K562 (cell line): Measurements from ENCODE around the gene RIPOR1. TPM values are rescaled to one million over a fixed set of nuclear protein-coding genes. Genes with fewer than 3 reads are reported as not detected.

Experiments used
- ATF6 ChIP-seq: sonication (generic); formaldehyde crosslinking; IDR thresholded peaks from 2 replicates; pipeline ENCODE4 v1.4.0; 2020; ENCODE audit warnings: mild to moderate bottlenecking, missing genetic modification reagents
- ATF7 ChIP-seq: fragments of 450-650 bp; IDR thresholded peaks from 2 replicates; pipeline ENCODE4 v1.7.1; 2014; ENCODE audit warnings: mild to moderate bottlenecking, moderate library complexity
- BRD4 ChIP-seq: fragments of 200-600 bp; sonication (generic); IDR thresholded peaks from 2 replicates; pipeline ENCODE4 v1.6.1; 2017; ENCODE audit warnings: inconsistent platforms
- DDX20 ChIP-seq: fragments of 450-650 bp; IDR thresholded peaks from 2 replicates; pipeline ENCODE4 v1.6.1; 2016; ENCODE audit warnings: missing genetic modification characterization, low read depth, mild to moderate bottlenecking, missing compliant biosample characterization, moderate library complexity
- DNMT1 ChIP-seq: fragments of 450-650 bp; IDR thresholded peaks from 2 replicates; pipeline ENCODE4 v1.6.1; 2016; ENCODE audit warnings: antibody characterized with exemption, mild to moderate bottlenecking
- MAZ ChIP-seq, 2 experiments: fragments of 450-650 bp in 1 of 2; sonication (generic) in 1 of 2; formaldehyde crosslinking; IDR thresholded peaks in 1 of 2; conservative IDR thresholded peaks in 1 of 2; 2 replicates each; pipeline versions ENCODE4 v1.4.0 to v1.5.0; 2020; ENCODE audit warnings: mild to moderate bottlenecking in 1 of 2, missing genetic modification reagents in 1 of 2
- MTA2 ChIP-seq: fragments of 450-650 bp; IDR thresholded peaks from 2 replicates; pipeline ENCODE4 v1.6.1; 2016; ENCODE audit warnings: low read depth
- NR1H2 ChIP-seq: sonication (generic); formaldehyde crosslinking; IDR thresholded peaks from 2 replicates; pipeline ENCODE4 v1.4.0; 2020; ENCODE audit warnings: mild to moderate bottlenecking, missing genetic modification reagents
- PHF8 ChIP-seq: fragments of 200-600 bp; sonication (generic); IDR thresholded peaks from 2 replicates; pipeline ENCODE4 v1.6.1; 2012; ENCODE audit warnings: mixed run types, mild to moderate bottlenecking, inconsistent platforms, low read length, moderate library complexity, borderline replicate concordance
- SETDB1 ChIP-seq: IDR thresholded peaks from one replicate; pipeline ENCODE4 v1.6.1; 2012; ENCODE audit warnings: low read length, control low read depth, inconsistent platforms
- SRSF1 ChIP-seq: fragments of 200-400 bp; formaldehyde crosslinking; IDR thresholded peaks from 2 replicates; pipeline ENCODE4 v1.6.1; 2017; ENCODE audit warnings: mild to moderate bottlenecking, low read depth, low read length, moderate library complexity
- TARDBP ChIP-seq: fragments of 450-650 bp; IDR thresholded peaks from 2 replicates; pipeline ENCODE4 v1.6.1; 2016
- TRIM25 ChIP-seq: fragments of 450-650 bp; IDR thresholded peaks from 2 replicates; pipeline ENCODE4 v1.7.0; 2016; ENCODE audit warnings: borderline replicate concordance
- ZBTB33 ChIP-seq: sonication (generic); formaldehyde crosslinking; IDR thresholded peaks from 2 replicates; pipeline ENCODE4 v1.8.1; 2023; ENCODE audit warnings: mild to moderate bottlenecking, missing genetic modification reagents
- ZNF24 ChIP-seq: fragments of 450-650 bp; IDR thresholded peaks from 2 replicates; pipeline ENCODE4 v1.6.1; 2016
- ZNF384 ChIP-seq: IDR thresholded peaks from 2 replicates; pipeline ENCODE4 v1.6.1; 2012; ENCODE audit warnings: low read depth, low read length, improper control_type of control experiment
- ZSCAN32 ChIP-seq: fragments of 450-650 bp; formaldehyde crosslinking; IDR thresholded peaks from 2 replicates; pipeline ENCODE4 v1.4.0; 2020; ENCODE audit warnings: mild to moderate bottlenecking, moderate library complexity
- polyA plus RNA-seq, 8 experiments: library from polyadenylated mRNA; depleted of rRNA in 4 of 8; stranded (reverse) in 5 of 8; unstranded in 3 of 8; fragments of >200 nt; fragmentation: Nextera tagmentation in 2 of 8; fragmentation: Illumina TruSeq in 1 of 8; extraction: Ambion mirVana in 2 of 8; extraction: Trizol in 1 of 8; gene quantifications; 2 replicates each; pipeline versions ENCODE4 v1.2.1 to v1.2.3, GENCODE V29; 2011 to 2014; ENCODE audit warnings: inconsistent platforms in 1 of 8, missing spikeins in 1 of 8
- total RNA-seq, 7 experiments: library from RNA; depleted of rRNA in 6 of 7; stranded (reverse); fragments of >200 nt in 6 of 7; fragmentation: Illumina TruSeq in 2 of 7; extraction: Trizol in 2 of 7; gene quantifications; 2 replicates each; pipeline versions ENCODE4 v1.2.1 to v1.2.3, GENCODE V29; 2011 to 2021; ENCODE audit warnings: low replicate concordance in 1 of 7
- TF ChIP-seq, protein P1 (sequence below): fragments of 250-450 bp; sonication (Bioruptor Pico); IDR thresholded peaks from 2 replicates; pipeline ENCODE4 v1.4.0; 2020; ENCODE audit warnings: borderline replicate concordance
- TF ChIP-seq, protein P2 (sequence below): fragments of 450-650 bp; IDR thresholded peaks from 2 replicates; pipeline ENCODE4 v1.6.1; 2016
- TF ChIP-seq, protein P3 (sequence below): fragments of 250-450 bp; sonication (Bioruptor Pico); IDR thresholded peaks from 2 replicates; pipeline ENCODE4 v1.4.0; 2020; ENCODE audit warnings: mild to moderate bottlenecking, moderate library complexity

Gene RIPOR1
- total and polyA plus RNA-seq, 9 of the 15 experiments (the other 6 are each of a cell fraction or from before 2014, with no cell fraction given), result 0.36 to 31.1 (median 3.0) TPM

GRCh38 chr16:67514382-67514828, 14.2 kb upstream of the RIPOR1 start (continued):
- TF ChIP-seq DDX20 (tag), result no peak
- peak; percentile 41; the same call in 1 of the 2 replicates for TF ChIP-seq ATF7
- TF ChIP-seq SETDB1, result no peak
- TF ChIP-seq MTA2, result no peak
- TF ChIP-seq ZBTB33 (CRISPR knock-in tag), result no peak
- TF ChIP-seq BRD4, result no peak
- TF ChIP-seq ZNF384, result peak; percentile 92
- no peak for TF ChIP-seq TARDBP
- TF ChIP-seq ZNF24, result no peak
- TF ChIP-seq DNMT1, result no peak
- TF ChIP-seq TRIM25, result no peak
- TF ChIP-seq, protein P1, sequence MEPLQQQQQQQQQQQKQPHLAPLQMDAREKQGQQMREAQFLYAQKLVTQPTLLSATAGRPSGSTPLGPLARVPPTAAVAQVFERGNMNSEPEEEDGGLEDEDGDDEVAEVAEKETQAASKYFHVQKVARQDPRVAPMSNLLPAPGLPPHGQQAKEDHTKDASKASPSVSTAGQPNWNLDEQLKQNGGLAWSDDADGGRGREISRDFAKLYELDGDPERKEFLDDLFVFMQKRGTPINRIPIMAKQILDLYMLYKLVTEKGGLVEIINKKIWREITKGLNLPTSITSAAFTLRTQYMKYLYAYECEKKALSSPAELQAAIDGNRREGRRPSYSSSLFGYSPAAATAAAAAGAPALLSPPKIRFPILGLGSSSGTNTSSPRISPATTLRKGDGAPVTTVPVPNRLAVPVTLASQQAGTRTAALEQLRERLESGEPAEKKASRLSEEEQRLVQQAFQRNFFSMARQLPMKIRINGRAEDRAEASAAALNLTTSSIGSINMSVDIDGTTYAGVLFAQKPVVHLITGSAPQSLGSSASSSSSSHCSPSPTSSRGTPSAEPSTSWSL (CRISPR knock-in tag), result no peak
- TF ChIP-seq PHF8, result no peak
- peak in 1 of 2 experiments; percentile 44; a peak in 1 of 4 replicates for TF ChIP-seq MAZ (CRISPR knock-in tag; conservative IDR thresholded peaks at IDR 0.05 in 1 of 2, IDR thresholded peaks at IDR 0.05 in 1 of 2)
- TF ChIP-seq SRSF1, result no peak
- TF ChIP-seq, protein P2, sequence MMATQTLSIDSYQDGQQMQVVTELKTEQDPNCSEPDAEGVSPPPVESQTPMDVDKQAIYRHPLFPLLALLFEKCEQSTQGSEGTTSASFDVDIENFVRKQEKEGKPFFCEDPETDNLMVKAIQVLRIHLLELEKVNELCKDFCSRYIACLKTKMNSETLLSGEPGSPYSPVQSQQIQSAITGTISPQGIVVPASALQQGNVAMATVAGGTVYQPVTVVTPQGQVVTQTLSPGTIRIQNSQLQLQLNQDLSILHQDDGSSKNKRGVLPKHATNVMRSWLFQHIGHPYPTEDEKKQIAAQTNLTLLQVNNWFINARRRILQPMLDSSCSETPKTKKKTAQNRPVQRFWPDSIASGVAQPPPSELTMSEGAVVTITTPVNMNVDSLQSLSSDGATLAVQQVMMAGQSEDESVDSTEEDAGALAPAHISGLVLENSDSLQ, result peak; percentile 33; the same call in 1 of the 2 replicates
- no peak for TF ChIP-seq ATF6 (CRISPR knock-in tag)
- TF ChIP-seq, protein P3, sequence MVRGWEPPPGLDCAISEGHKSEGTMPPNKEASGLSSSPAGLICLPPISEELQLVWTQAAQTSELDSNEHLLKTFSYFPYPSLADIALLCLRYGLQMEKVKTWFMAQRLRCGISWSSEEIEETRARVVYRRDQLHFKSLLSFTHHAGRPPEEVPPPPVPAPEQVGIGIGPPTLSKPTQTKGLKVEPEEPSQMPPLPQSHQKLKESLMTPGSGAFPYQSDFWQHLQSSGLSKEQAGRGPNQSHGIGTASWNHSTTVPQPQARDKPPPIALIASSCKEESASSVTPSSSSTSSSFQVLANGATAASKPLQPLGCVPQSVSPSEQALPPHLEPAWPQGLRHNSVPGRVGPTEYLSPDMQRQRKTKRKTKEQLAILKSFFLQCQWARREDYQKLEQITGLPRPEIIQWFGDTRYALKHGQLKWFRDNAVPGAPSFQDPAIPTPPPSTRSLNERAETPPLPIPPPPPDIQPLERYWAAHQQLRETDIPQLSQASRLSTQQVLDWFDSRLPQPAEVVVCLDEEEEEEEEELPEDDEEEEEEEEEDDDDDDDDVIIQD (CRISPR knock-in tag), result no peak
- TF ChIP-seq ZSCAN32 (CRISPR knock-in tag), result no peak
- TF ChIP-seq NR1H2 (CRISPR knock-in tag), result no peak
